Ovary (tissue), 3 donors: ENCODE results near the gene MELK.

Experiments
- EP300 ChIP-seq: sonication (generic); formaldehyde crosslinking; IDR thresholded peaks from one replicate; pipeline ENCODE4 v1.6.1; 2017; ENCODE audit warnings: antibody characterized with exemption
- POLR2A ChIP-seq: fragments of 450-650 bp; IDR thresholded peaks from one replicate; pipeline ENCODE4 v1.6.1; 2017; ENCODE audit warnings: antibody characterized with exemption, mild to moderate bottlenecking, moderate library complexity
- TF ChIP-seq, protein P1 (sequence below), 3 donors: fragments of 450-650 bp in 2 of 3; fragments of 200-600 bp in 1 of 3; IDR thresholded peaks; one replicate each; pipeline versions ENCODE4 v1.5.1 to v1.8.0; 2016 to 2022; ENCODE audit warnings: antibody characterized with exemption in 3 of 3, mild to moderate bottlenecking in 1 of 3
- donor health status: DM: no; HTN: no; CAD: no.

DNA sequence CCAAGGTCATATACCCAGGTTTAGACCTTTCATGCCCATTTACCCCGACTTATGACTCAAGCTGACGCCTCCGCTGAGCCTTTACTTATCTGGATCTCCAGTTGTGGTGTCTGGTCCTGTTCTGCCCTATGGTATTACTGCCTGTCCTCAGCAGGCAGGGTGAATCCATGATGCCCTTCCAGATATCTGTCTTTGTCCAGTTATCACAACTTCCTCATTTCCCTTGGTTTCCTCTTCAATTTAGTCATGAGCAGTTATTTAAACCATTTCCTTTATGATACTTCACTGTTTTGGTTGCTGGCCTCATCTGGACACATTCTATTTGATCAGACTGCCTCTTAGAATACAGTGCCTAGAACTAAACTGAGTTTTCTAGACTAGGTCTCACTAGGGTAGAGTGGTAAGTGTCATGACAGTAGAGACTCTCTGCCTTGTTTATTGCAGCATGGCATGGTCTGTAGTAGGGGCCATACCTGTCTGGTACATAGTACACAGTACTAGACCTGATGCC, 93.3 kb downstream of the MELK start:
- TF ChIP-seq, protein P1, sequence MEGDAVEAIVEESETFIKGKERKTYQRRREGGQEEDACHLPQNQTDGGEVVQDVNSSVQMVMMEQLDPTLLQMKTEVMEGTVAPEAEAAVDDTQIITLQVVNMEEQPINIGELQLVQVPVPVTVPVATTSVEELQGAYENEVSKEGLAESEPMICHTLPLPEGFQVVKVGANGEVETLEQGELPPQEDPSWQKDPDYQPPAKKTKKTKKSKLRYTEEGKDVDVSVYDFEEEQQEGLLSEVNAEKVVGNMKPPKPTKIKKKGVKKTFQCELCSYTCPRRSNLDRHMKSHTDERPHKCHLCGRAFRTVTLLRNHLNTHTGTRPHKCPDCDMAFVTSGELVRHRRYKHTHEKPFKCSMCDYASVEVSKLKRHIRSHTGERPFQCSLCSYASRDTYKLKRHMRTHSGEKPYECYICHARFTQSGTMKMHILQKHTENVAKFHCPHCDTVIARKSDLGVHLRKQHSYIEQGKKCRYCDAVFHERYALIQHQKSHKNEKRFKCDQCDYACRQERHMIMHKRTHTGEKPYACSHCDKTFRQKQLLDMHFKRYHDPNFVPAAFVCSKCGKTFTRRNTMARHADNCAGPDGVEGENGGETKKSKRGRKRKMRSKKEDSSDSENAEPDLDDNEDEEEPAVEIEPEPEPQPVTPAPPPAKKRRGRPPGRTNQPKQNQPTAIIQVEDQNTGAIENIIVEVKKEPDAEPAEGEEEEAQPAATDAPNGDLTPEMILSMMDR (IDR thresholded peaks at IDR 0.05): no peak
- TF ChIP-seq POLR2A: no peak
- TF ChIP-seq EP300: no peak
